GM18858 (cell line): ENCODE results near the gene TCFL5.
"Not testable (repeated sequence)": the region's sequence is repeated elsewhere in the genome, so short reads cannot be mapped to it uniquely, and the experiment has no call there.

Experiments used
- ATAC-seq: cut with Tn5 transposase; IDR thresholded peaks from one replicate; pipeline ENCODE4 v1.9.1; 2021; ENCODE audit not compliant: unreplicated experiment

The TCFL5 gene

GRCh38 chr20:62880935-62881661 is 19.5 kb upstream of the TCFL5 start:
- ATAC-seq = no peak

DNA sequence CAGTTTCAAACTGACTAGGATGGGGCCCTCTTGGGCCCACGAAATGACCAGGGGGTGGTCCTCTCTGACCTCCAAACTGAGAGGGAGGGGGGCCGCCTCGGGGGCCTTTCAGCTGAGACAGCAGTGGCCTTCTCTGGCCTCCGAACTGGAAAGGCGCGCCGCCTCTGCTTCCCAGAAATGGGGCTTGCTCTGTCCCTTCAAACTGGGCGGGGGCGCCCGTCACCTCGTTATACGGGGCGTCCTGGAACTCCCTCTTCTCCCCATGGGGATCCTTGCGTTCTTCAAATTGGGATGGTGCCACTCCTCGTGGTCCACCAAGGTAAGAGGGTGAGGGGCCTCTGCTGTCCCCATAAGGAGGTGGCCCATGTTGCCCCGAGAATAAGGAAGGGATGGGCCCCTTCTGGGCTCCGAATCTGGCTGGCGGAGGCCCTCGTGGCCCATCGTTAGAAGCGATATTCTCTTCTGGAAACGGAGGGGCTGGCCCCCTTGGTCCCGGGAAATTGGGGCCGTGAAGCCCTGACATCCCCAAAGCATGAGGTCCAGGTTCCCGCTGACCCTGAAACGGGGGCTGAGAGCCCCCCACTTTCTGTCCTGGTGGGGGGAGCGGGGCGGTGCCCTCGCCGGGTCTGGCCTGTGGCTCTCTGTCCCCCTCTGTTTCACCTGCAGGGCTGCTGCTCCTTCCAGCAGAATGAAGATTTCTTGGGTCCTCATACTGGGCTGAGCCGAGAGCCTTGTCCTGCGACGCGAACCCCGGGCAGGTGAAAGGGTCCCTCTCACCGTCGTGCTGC is 18.7 kb upstream of the TCFL5 start:
- no peak for ATAC-seq

DNA sequence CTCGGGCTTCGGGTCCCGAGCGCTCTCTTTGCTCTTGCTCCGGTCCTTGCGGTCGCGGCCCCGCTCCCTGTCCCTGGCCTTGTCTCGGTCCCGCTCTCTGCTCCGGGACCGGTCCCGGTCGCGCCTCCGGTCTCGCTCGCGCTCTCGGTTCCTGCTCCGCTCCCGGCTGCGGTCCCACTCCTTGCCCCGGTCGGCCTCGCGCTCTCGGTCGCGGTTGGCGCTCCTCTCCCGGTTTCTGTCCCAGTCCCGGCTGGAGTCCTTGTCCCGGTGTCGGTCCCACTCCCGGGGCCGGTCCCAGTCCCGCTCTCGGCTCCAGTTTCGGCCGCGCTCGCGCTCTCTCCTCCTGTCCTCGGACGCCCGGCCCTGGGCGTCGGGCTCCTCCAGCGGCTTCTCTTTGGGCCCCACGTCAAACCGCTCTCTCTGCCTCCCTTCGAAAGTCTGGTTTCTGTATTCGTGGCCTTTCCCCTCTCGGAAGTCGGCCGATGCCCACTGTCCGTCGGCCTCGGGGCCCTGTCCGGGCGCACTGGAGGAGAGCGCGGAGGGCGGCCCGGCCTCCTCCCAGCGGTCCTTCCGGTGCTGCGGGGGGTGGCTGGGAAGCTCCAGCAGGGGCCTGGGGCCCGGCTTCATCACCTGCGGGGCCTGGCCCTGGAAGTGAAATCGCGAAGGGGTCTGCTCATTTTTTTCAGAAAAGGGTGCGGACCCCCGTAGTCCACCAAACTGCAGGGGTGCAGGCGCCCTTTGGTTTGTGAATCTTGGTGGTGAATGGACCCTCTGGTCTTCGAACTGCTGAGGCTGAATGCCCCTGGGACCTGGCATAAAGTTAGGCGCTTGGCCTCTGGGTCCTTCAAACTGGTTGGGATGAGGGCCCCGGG is 17.9 kb upstream of the TCFL5 start:
- no peak for ATAC-seq

GRCh38 chr20:62878244-62879038 is 16.8 kb upstream of the TCFL5 start:
- no peak for ATAC-seq

DNA sequence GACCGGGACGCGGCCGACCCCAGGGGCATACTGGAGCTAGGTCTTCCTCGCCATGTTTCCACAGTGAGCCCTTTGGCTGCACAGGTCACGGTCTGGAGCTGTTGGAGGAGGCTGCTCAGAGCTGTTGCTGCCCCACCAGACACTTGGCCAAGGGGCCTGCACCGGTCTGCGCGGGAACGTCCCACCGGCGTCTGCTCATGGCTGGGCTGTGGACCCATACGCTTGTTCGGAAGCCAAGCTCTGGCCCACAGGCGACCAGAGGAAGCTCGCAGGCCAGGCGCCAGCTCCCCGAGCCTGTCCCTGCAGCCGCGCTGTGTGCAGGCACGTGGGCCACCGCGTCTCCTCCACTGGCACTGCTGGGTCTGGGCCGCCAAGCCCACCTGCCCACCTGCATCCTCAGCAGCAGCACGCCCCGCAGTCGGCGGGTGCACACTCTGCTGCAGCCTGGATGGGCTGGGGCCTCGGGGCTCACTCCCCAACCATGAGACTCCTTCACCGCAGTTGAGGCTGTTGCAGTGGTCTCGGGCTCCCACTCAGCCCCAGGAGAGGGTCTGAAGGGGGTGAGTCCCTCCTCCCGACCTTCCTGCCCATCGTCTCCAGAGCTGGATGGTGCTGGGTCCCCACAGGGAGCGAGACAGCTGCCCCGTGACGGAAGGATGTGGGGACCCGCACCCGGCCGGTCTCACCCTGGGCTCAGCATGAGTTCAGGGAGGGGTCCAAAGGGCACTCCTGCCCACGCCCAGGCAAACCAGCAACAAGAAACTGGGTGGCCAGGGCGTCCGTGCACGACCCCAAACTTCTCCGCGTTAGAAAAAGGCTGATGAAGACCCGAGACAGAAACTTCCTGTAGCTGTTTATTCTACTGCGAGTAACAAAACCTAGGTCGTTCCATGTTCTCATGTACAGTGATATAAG is 15.5 kb upstream of the TCFL5 start:
- ATAC-seq = no peak

- ATAC-seq = no peak
Measured at GRCh38 chr20:62876501-62876901, 14.9 kb upstream of the TCFL5 start.

DNA sequence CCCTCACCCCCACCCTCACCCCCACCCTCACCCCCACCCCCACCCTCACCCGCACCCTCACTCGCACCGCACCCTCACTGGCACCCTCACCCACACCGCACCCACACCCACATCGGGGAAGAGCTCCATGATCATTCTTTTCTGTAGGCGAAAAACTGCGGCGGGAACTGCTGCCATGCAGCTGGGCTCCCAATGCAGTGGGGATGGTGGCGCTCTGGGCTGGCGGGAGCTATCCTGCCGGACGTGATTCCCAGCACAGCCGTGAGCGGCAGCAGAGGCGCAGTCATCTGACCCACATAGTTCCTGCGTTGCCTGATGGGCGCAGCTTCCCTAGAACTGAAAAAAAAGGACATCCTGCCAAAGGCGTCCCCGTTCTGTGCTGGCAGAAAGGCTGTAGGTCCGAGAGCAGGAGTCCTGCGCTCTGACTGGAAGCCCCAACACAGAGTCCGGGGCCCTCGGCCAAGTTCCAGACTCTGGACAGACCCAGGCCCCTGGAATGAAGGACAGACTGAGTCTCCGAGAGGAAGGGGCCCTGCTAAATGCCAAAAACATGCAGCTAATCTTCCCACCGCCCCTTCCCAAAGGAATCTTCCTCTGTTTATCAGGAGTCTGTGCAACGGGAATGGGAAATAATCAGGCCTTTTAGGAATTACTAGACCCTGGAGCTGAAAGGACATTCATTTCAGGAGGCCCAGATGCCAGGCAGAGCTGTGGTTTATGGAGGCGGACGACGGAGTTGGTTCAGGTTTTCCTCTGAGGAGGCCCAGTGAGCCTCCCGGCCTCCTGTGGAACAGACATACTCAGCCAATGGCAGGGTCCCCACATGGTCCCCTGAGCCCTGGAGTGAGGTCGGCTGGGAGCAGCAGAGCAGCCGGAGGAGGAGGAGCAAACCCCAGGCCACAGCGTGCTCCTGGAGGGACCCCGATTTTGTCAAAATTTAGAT is 14.1 kb upstream of the TCFL5 start:
- ATAC-seq = no peak

GRCh38 chr20:62874964-62875344 is 13.3 kb upstream of the TCFL5 start:
- no peak for ATAC-seq

DNA sequence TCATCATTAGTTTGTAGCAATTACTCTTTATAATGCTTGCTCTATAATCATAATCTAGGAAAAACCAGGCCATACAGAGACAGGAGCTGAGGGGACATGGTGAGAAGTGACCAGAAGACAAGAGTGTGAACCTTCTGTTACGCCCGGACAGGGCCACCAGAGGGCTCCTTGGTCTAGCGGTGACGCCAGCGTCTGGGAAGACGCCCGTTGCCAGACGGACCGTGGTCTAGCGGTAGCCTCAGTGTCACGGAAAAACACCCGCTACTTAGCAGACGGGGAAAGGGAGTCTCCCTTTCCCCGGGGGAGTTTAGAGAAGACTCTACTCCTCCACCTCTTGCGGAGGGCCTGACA is 12.0 kb upstream of the TCFL5 start:
- ATAC-seq = not testable (repeated sequence)

DNA sequence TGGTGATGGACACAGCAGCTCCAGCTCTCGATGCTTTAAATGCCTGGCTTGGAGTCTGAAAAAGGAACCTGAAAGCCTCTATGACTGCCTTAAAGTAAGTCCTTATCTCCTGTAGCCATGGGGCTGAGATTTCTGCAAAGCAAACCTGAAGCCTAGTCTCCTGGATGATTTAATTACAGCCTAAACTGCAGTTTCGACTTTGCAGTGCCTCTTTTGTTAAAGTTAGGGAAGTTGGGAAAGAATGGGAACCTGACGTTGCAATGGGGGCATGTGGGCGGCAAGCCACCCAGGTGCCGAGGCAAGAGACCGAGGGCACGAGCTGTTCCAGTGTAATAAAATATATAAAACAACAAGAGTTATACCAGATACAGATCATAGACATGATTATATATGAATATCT is 11.7 kb upstream of the TCFL5 start:
- no peak for ATAC-seq

- ATAC-seq = no peak
Measured at GRCh38 chr20:62872862-62873261, 11.2 kb upstream of the TCFL5 start.

DNA sequence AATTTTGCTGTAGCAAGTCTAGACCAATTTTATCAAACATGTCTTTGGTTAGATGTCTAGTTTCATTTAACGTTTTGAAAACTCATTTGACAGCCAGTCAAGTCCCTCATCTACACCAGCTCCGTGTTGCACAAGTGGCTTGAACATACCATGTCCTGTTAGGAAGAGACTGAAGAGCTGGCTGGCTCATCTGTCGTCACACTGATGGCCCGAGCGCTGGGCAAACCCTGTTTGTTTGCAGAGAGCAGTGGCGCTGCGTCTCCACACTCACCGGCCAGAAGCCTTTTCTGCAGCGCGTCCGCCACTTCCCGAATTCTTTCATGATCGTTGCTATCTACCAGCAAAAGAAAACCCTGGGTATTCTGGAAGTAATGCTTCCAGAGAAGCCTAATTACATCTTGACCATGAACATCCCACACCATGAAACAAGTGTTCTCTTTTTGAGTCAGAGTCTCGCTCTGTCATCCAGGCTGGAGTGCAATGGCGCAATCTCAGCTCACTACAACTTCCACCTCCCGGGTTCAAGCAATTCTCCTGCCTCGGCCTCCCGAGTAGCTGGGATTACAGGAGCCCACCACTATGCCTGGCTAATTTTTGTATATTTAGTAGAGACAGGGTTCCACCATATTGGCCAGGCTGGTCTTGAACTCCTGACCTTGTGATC is 10.7 kb upstream of the TCFL5 start:
- ATAC-seq = no peak

GRCh38 chr20:62864207-62864606 is 2.6 kb upstream of the TCFL5 start:
- no peak for ATAC-seq

DNA sequence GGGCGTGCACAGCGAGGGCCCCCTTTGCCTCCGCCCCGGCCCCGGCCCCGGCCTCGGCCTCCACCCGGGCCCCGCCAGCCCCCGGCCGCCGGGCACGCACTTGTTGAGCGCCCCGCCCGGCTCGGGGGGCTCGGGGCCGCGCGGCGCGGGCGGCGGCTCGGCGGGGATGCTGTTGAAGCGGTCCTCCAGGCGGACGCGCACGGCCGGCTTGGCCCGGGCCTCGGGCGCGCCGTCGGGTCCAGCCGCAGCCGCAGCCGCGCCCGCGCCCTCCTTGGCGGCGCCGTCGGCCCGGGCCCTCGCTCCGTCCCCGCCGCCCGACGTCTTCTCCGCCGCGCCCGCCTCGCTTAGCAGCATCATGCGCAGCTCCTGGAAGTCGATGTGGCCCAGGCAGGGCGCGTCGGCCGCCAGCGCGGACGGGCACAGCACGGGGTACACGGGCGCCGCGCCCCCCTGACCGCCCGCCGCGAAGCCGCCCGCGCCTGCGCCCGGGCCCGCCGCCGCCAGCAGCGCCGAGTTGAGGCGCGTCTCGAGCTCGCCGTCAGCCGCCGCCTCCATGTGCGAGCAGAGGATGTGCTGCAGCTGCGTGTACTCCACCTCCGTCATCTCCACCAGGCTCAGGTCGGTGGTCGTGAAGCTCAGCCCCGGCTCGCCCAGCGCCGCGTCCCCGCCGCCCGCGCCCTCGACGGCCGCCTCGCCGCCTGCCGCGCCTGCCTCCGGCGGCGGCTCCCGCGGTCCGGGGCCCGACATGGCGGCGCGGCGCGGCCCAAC is 514 bp downstream of the TCFL5 start:
- no peak for ATAC-seq

- no peak for ATAC-seq
Measured at GRCh38 chr20:62860391-62860923, 1.2 kb downstream of the TCFL5 start.

DNA sequence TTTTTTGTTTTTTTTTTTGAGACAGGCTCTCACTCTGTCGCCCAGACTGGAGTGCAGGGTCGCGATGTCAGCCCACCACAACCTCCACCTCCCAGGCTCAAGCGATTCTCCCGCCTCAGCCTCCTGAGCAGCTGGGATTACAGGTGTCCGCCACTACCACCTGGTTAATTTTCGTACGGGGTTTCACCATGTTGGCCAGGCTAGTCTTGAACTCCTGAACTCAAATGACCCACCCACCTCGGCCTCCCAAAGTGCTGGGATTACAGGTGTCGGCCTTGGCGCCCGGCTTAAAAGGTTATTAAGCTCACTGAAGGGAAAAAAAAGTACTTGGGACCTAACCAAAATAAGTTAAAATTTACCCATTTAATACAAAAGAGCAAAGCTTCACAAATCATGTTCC is 1.9 kb downstream of the TCFL5 start:
- ATAC-seq = no peak
